GM12878 (cell line): ENCODE data around the gene MUSK. TPM values are rescaled to one million over a fixed set of nuclear protein-coding genes. Genes with fewer than 3 reads are reported as not detected.
A peak's percentile ranks its signal among the peaks of the same experiment; 100 is the strongest.

Source experiments
- ATAC-seq: fragments of 200-7000 bp; cut with Tn5 transposase; 3 replicates; pipeline ENCODE4 v1.9.1; 2020; ENCODE audit warnings: mild to moderate bottlenecking, moderate library complexity
- BruUV-seq: library from RNA; stranded (reverse); fragments of 400-500 nt; replicated peaks from 2 replicates; lab custom pipeline; 2021; lab: Mats Ljungman, UMichigan
- CTCF ChIA-PET: fragments of 300-600 bp; sonication (Branson Sonifier 250); formaldehyde crosslinking; extraction: SDS; loops from one replicate; lab custom pipeline; 2021; ENCODE audit warnings: inconsistent platforms; lab: Yijun Ruan, JAX
- POLR2A ChIA-PET: fragments of 350-600 bp; formaldehyde crosslinking; extraction: SDS; loops from one replicate; lab custom pipeline; 2021; ENCODE audit warnings: inconsistent platforms; lab: Charles Lee
- RAD21 ChIA-PET: fragments of 300-600 bp; sonication (Branson Sonifier 250); formaldehyde crosslinking; loops from one replicate; lab custom pipeline; 2023; ENCODE audit warnings: antibody characterized with exemption; ENCODE audit not compliant: unreplicated experiment; lab: Charles Lee
- SMC1A ChIA-PET: fragments of 300-600 bp; sonication (Branson Sonifier 250); formaldehyde crosslinking; loops from one replicate; lab custom pipeline; 2023; ENCODE audit not compliant: unreplicated experiment, uncharacterized antibody; lab: Charles Lee
- DNase-seq: peaks from one replicate; pipeline ENCODE4 v3.0.0-alpha.2; 2011; ENCODE audit warnings: low read depth, low spot score
- FAIRE-seq: peaks from 3 replicates; lab custom pipeline; 2011; peaks lifted over from hg19 to GRCh38; lab: Jason Lieb, UNC
- H2AFZ ChIP-seq: 2 replicates; pipeline ENCODE4 v1.6.0; 2011; ENCODE audit warnings: low read depth, low read length, control low read depth; ENCODE audit not compliant: control insufficient read depth
- H3K27ac ChIP-seq: 2 replicates; pipeline ENCODE4 v1.5.1; 2011; ENCODE audit warnings: control low read depth; ENCODE audit not compliant: control insufficient read depth, insufficient read depth
- H3K27me3 ChIP-seq, 2 experiments: replicated peaks in 1 of 2; 2 replicates each; pipeline versions ENCODE4 v1.6.0 to v1.6.1; 2011; ENCODE audit warnings: low read length in 1 of 2; ENCODE audit not compliant: control insufficient read depth in 2 of 2, insufficient read depth in 2 of 2
- H3K36me3 ChIP-seq, 2 experiments: 2 replicates each; pipeline ENCODE4 v1.5.1; 2011; ENCODE audit warnings: low read length in 1 of 2; ENCODE audit not compliant: control insufficient read depth in 2 of 2, insufficient read depth in 2 of 2
- H3K4me1 ChIP-seq: 2 replicates; pipeline ENCODE4 v1.6.1; 2011; ENCODE audit warnings: mild to moderate bottlenecking, low read length, moderate library complexity, mixed read lengths; ENCODE audit not compliant: control insufficient read depth, insufficient read depth
- H3K4me2 ChIP-seq: 2 replicates; pipeline ENCODE4 v1.6.0; 2011; ENCODE audit warnings: control low read depth; ENCODE audit not compliant: control insufficient read depth, insufficient read depth
- H3K4me3 ChIP-seq: fragments of 200-600 bp; sonication (generic); 2 replicates; pipeline ENCODE4 v1.5.1; 2016
- H3K79me2 ChIP-seq: 2 replicates; pipeline ENCODE4 v1.6.0; 2011; ENCODE audit warnings: low read length; ENCODE audit not compliant: control insufficient read depth, insufficient read depth
- H3K9ac ChIP-seq: 2 replicates; pipeline ENCODE4 v1.8.0; 2011; ENCODE audit warnings: low read length, control low read depth, mixed read lengths; ENCODE audit not compliant: control insufficient read depth, insufficient read depth
- H3K9me3 ChIP-seq: replicated peaks from 3 replicates; pipeline ENCODE4 v1.5.1; 2011; ENCODE audit warnings: mild to moderate bottlenecking, low read length; ENCODE audit not compliant: control insufficient read depth, insufficient read depth
- H4K20me1 ChIP-seq: 2 replicates; pipeline ENCODE4 v1.6.0; 2011; ENCODE audit not compliant: control insufficient read depth, insufficient read depth
- BRCA1 ChIP-seq: IDR thresholded peaks from 2 replicates; pipeline ENCODE4 v1.6.1; 2011; ENCODE audit warnings: low read depth, low read length, improper control_type of control experiment
- CBFB ChIP-seq: IDR thresholded peaks from 2 replicates; pipeline ENCODE4 v1.6.1; 2016; ENCODE audit warnings: antibody characterized with exemption, low read depth
- CHD1 ChIP-seq: IDR thresholded peaks from 2 replicates; pipeline ENCODE4 v1.6.1; 2012; ENCODE audit warnings: low read depth, low read length, improper control_type of control experiment
- CHD4 ChIP-seq: fragments of 200-600 bp; sonication (generic); IDR thresholded peaks from 2 replicates; pipeline ENCODE4 v1.6.1; 2016; ENCODE audit warnings: mild to moderate bottlenecking
- CTCF ChIP-seq, 3 experiments: IDR thresholded peaks in 2 of 3; conservative IDR thresholded peaks in 1 of 3; 2 replicates each; pipeline ENCODE4 v1.5.1; 2011; ENCODE audit warnings: low read depth in 3 of 3, low read length in 3 of 3, mild to moderate bottlenecking in 3 of 3, control low read depth in 2 of 3, moderate library complexity in 2 of 3, inconsistent platforms in 1 of 3, mixed read lengths in 1 of 3; ENCODE audit not compliant: control insufficient read depth in 2 of 3, insufficient read depth in 1 of 3; ENCODE audit errors: extremely low read depth in 1 of 3
- EGR1 ChIP-seq, 2 experiments: IDR thresholded peaks; 1 replicate in 1 of 2; 2 replicates in 1 of 2; pipeline ENCODE4 v1.6.1; 2011 to 2012; ENCODE audit warnings: low read depth in 2 of 2, low read length in 2 of 2, borderline replicate concordance in 1 of 2, mild to moderate bottlenecking in 1 of 2, moderate library complexity in 1 of 2
- IKZF1 ChIP-seq: fragments of 450-650 bp; conservative IDR thresholded peaks from 2 replicates; pipeline ENCODE4 v1.6.1; 2017; ENCODE audit warnings: antibody characterized with exemption, mild to moderate bottlenecking
- IKZF2 ChIP-seq, 2 experiments: fragments of 450-650 bp; IDR thresholded peaks; 2 replicates each; pipeline ENCODE4 v1.6.1; 2017; ENCODE audit warnings: mild to moderate bottlenecking in 2 of 2, moderate library complexity in 2 of 2
- KAT2A ChIP-seq: conservative IDR thresholded peaks from 2 replicates; pipeline ENCODE4 v1.6.1; 2011; ENCODE audit warnings: low read depth, low read length; ENCODE audit not compliant: control insufficient read depth
- MYC ChIP-seq: IDR thresholded peaks from 2 replicates; pipeline ENCODE4 v1.6.1; 2011; ENCODE audit warnings: mild to moderate bottlenecking, low read length, moderate library complexity, inconsistent platforms; ENCODE audit not compliant: insufficient read depth, insufficient replicate concordance, insufficient read length, severe bottlenecking
- POLR2AphosphoS5 ChIP-seq: IDR thresholded peaks from 2 replicates; pipeline ENCODE4 v1.6.1; 2011; ENCODE audit warnings: mild to moderate bottlenecking, low read length, inconsistent platforms
- RBBP5 ChIP-seq: fragments of 200-600 bp; sonication (generic); conservative IDR thresholded peaks from 2 replicates; pipeline ENCODE4 v1.6.1; 2016
- SRF ChIP-seq, 2 experiments: IDR thresholded peaks; 2 replicates each; pipeline ENCODE4 v1.6.1; 2011; ENCODE audit warnings: low read depth in 2 of 2, low read length in 2 of 2, mild to moderate bottlenecking in 1 of 2, moderate library complexity in 1 of 2
- ZNF384 ChIP-seq: IDR thresholded peaks from 2 replicates; pipeline ENCODE4 v1.6.1; 2012; ENCODE audit warnings: low read depth, mild to moderate bottlenecking, low read length, improper control_type of control experiment, borderline replicate concordance
- WGBS: methylation state at CpG from one replicate; pipeline ENCODE4 v1.1.6; 2016; ENCODE audit warnings: low lambda C conversion rate; ENCODE audit not compliant: insufficient replicate concordance, insufficient coverage; ENCODE audit errors: missing lambda C conversion rate; 5-methylcytosine and 5-hydroxymethylcytosine counted together
- in situ Hi-C: fragments of 300-500 bp; cut with MboI; formaldehyde crosslinking; loops from 9 replicates; pipeline ENCODE4 v1.14.3; 2018; ENCODE audit warnings: mixed read lengths
- intact Hi-C: fragments of 100-400 bp; cut with micrococcal nuclease; formaldehyde crosslinking; loops from one replicate; pipeline ENCODE4 v1.14.2; 2022; ENCODE audit not compliant: unreplicated experiment
- polyA plus RNA-seq, 11 experiments: library from polyadenylated mRNA; depleted of rRNA in 4 of 11; unstranded in 6 of 11; stranded (reverse) in 5 of 11; fragments of >200 nt; fragmentation: Nextera tagmentation in 4 of 11; fragmentation: Illumina TruSeq in 1 of 11; extraction: Ambion mirVana in 4 of 11; extraction: Trizol in 1 of 11; gene quantifications; 1 replicate in 1 of 11; 2 replicates in 10 of 11; pipeline versions ENCODE4 v1.2.1 to v1.2.3, GENCODE V29; 2011 to 2016; ENCODE audit warnings: inconsistent platforms in 2 of 11, missing spikeins in 2 of 11, low read depth in 1 of 11
- total RNA-seq, 4 experiments: library from RNA; depleted of rRNA in 3 of 4; stranded (reverse); fragments of >200 nt in 3 of 4; fragmentation: Illumina TruSeq in 1 of 4; extraction: Trizol in 1 of 4; gene quantifications; 2 replicates each; pipeline versions ENCODE4 v1.2.1 to v1.2.3, GENCODE V29; 2013 to 2021

Gene MUSK
- total and polyA plus RNA-seq, 10 of the 15 experiments (the other 5 are each of a cell fraction or from before 2014, with no cell fraction given): 0.04 to 0.19 (median 0.10) TPM; not detected in 5

GRCh38 chr9:110745676-110746075, 77.1 kb downstream of the MUSK start:
- Histone ChIP-seq H3K9ac (no peak overlapping the region), H3K4me2 (no peak overlapping the region), H3K9me3 (no peaks in the 10 kb centered on the region), H3K27me3 (no peaks in the 10 kb centered on the region), H3K36me3 (no peaks in the 10 kb centered on the region), H3K79me2 (no peaks in the 10 kb centered on the region), H3K4me3 (no peak overlapping the region), H4K20me1 (no peaks in the 10 kb centered on the region), H3K4me1 (no peaks in the 10 kb centered on the region), H2AFZ (no peak overlapping the region), H3K27ac (no peak overlapping the region)
- no TSS peak for BruUV-seq
- SMC1A ChIA-PET: interaction anchor here (0.8 to 1.4 kb wide), 4 partner anchors 17 to 98 kb away, joined by 3 to 4 read pairs (median 3); no protein-coding TSS in a partner anchor
- intact Hi-C loops: no loop called here
- TF ChIP-seq IKZF2 (IDR thresholded peaks at IDR 0.05) (no peak), ZNF384 (no peak), BRCA1 (no peak), CBFB (no peak), KAT2A (no peak), EGR1 (IDR thresholded peaks at IDR 0.05; ENCODE audit: borderline replicate concordance in 1 of 2, low read depth in 2 of 2, low read length in 2 of 2) (no peak), RBBP5 (no peak), CTCF (IDR thresholded peaks at IDR 0.05 in 2 of 3, conservative IDR thresholded peaks at IDR 0.05 in 1 of 3; ENCODE audit: control insufficient read depth in 2 of 3, extremely low read depth in 1 of 3, insufficient read depth in 1 of 3, low read depth in 3 of 3, low read length in 3 of 3) (no peak), MYC (no peak), POLR2AphosphoS5 (no peak), CHD4 (no peak), IKZF1 (no peak), SRF (IDR thresholded peaks at IDR 0.05; ENCODE audit: low read depth in 2 of 2, low read length in 2 of 2) (no peak), CHD1 (no peak)
- RAD21 ChIA-PET: interaction anchor here (0.6 to 1.8 kb wide), 3 partner anchors 12 to 291 kb away, joined by 3 to 5 read pairs (median 4); no protein-coding TSS in a partner anchor
- POLR2A ChIA-PET: no interaction called here
- CTCF ChIA-PET: interaction anchor here (0.9 to 1.7 kb wide), 3 partner anchors 32 to 161 kb away, joined by 3 to 7 read pairs (median 3); no protein-coding TSS in a partner anchor
- WGBS: 6% methylated on average over 1 of the region's 1 CpG
- DNase-seq: no peak
- in situ Hi-C loops: no loop called here
- peak; percentile 22; the same call in 1 of the 3 replicates for ATAC-seq
- no peak for FAIRE-seq
